A549 treated with GW870086 at 1 μM for 4 hours (cell line): ENCODE results near the gene TTC34. TPM values are rescaled to one million over a fixed set of nuclear protein-coding genes. Genes with fewer than 3 reads are reported as not detected.

Source experiments
- total RNA-seq: library from RNA; stranded (reverse); fragments of 200-300 nt; extraction: Qiagen RNA extraction; gene quantifications from 5 replicates; pipeline ENCODE4 v1.2.3, GENCODE V29; 2022; ENCODE audit warnings: low read depth

TTC34 gene, protein sequence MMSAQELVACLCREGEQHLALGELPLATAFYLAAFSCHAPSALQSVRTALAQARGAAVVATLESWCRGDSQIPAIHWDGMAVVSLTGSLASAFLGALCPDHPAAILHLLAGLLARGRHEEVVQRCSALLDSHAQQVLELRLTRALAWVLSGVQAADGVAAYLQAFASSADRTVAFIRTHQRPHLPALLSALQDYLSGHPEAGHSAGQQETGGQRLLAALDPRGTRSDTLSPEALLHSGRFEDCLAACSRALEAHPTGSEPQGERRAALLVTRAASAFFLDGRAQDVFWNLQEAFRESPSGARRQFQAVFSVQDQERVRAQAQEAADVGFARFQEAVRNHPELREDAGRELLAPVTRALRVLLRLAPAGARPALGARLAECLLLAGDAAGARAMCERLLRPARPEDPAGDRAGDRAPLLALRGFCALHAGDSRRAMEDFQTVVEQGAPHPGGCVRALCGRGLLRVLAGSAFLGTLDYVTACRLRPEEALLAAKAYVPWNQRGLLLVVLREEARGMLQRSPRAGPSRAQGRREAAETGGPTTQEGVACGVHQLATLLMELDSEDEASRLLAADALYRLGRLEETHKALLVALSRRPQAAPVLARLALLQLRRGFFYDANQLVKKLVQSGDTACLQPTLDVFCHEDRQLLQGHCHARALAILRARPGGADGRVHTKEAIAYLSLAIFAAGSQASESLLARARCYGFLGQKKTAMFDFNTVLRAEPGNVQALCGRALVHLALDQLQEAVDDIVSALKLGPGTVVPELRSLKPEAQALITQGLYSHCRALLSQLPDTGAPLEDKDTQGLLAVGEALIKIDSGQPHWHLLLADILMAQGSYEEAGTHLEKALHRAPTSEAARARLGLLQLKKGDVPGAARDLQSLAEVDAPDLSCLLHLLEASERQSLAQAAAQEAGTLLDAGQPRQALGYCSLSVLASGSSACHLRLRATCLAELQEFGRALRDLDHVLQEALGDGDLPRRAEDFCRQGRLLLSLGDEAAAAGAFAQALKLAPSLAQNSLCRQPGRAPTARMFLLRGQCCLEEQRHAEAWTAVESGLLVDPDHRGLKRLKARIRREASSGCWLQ
- total RNA-seq, result 0.02 to 0.05 TPM (median 0.03 TPM) in 5 replicates

GRCh38 chr1:2801535-2802291, at the start of gene TTC34:
Gene TTC34, minus strand, starts transcription at chr1:2801693. Its CDS starts 866 bp downstream, at chr1:2800827.

GRCh38 chr1:2632561-2633361, 168.7 kb downstream of the TTC34 start, which contains the start of gene MMEL1:
Gene MMEL1, minus strand, starts transcription at chr1:2633016. Its CDS starts 3,532 bp downstream, at chr1:2629484.

GRCh38 chr1:2586154-2587070, 215.1 kb downstream of the TTC34 start, which contains the start of gene PRXL2B:
Gene PRXL2B, plus strand, starts transcription at chr1:2586777. Its CDS starts 109 bp downstream, at chr1:2586886.

Other genes with a start within 250 kb of the TTC34 start
- gene TNFRSF14, start 245.3 kb downstream of the TTC34 start, total RNA-seq, result 0.21 to 0.39 TPM (median 0.33 TPM) in 3 of 5 replicates, not detected in the others
- gene PRXL2B, start 214.9 kb downstream of the TTC34 start, total RNA-seq, result 20.8 to 24.2 TPM (median 21.9 TPM) in 5 replicates
- gene MMEL1, start 168.7 kb downstream of the TTC34 start, total RNA-seq, result not detected in 5 replicates
- not detected in 5 replicates for gene ACTRT2, start 219.8 kb upstream of the TTC34 start, total RNA-seq